HepG2 (cell line): ENCODE results near the gene STAT6. TPM values are rescaled to one million over a fixed set of nuclear protein-coding genes. Genes with fewer than 3 reads are reported as not detected.

Experiments
- DZIP1 ChIP-seq: sonication (generic); formaldehyde crosslinking; IDR thresholded peaks from 2 replicates; pipeline ENCODE4 v1.5.0; 2020; ENCODE audit warnings: mild to moderate bottlenecking, missing genetic modification reagents
- EP300 ChIP-seq, 3 experiments: sonication (generic) in 1 of 3; formaldehyde crosslinking in 1 of 3; IDR thresholded peaks; 2 replicates each; pipeline versions ENCODE4 v1.5.1 to v1.6.1; 2011 to 2020; ENCODE audit warnings: low read depth in 2 of 3, low read length in 2 of 3, borderline replicate concordance in 1 of 3, improper control_type of control experiment in 1 of 3, mild to moderate bottlenecking in 1 of 3, missing genetic modification reagents in 1 of 3, moderate library complexity in 1 of 3
- HNRNPL ChIP-seq: fragments of 200-400 bp; formaldehyde crosslinking; IDR thresholded peaks from 2 replicates; pipeline ENCODE4 v1.6.1; 2017; ENCODE audit warnings: mild to moderate bottlenecking, low read depth, low read length
- JARID2 ChIP-seq: sonication (generic); formaldehyde crosslinking; IDR thresholded peaks from 2 replicates; pipeline ENCODE4 v1.8.1; 2023; ENCODE audit warnings: missing genetic modification reagents, inconsistent platforms; ENCODE audit not compliant: insufficient replicate concordance
- MAF1 ChIP-seq: sonication (generic); formaldehyde crosslinking; IDR thresholded peaks from 2 replicates; pipeline ENCODE4 v1.5.0; 2020; ENCODE audit warnings: missing genetic modification reagents, borderline replicate concordance
- MED1 ChIP-seq: sonication (generic); formaldehyde crosslinking; IDR thresholded peaks from 2 replicates; pipeline ENCODE4 v1.4.0; 2020; ENCODE audit warnings: missing genetic modification reagents
- MTERF4 ChIP-seq: sonication (generic); formaldehyde crosslinking; IDR thresholded peaks from 2 replicates; pipeline ENCODE4 v1.8.0; 2023; ENCODE audit warnings: mild to moderate bottlenecking, missing genetic modification reagents
- NR3C1 ChIP-seq: sonication (generic); formaldehyde crosslinking; IDR thresholded peaks from 2 replicates; pipeline ENCODE4 v1.4.0; 2020; ENCODE audit warnings: missing genetic modification reagents
- RBM39 ChIP-seq: fragments of 200-400 bp; formaldehyde crosslinking; IDR thresholded peaks from one replicate; pipeline ENCODE4 v1.6.1; 2018; ENCODE audit warnings: antibody characterized with exemption, mild to moderate bottlenecking, low read depth, low read length; ENCODE audit not compliant: poor library complexity, severe bottlenecking
- SNAPC4 ChIP-seq: sonication (generic); formaldehyde crosslinking; IDR thresholded peaks from 2 replicates; pipeline ENCODE4 v1.4.0; 2020; ENCODE audit warnings: mild to moderate bottlenecking, missing genetic modification reagents
- TCF7 ChIP-seq: sonication (generic); IDR thresholded peaks from 2 replicates; pipeline ENCODE4 v1.6.1; 2016; ENCODE audit warnings: antibody characterized with exemption, low read depth
- THRA ChIP-seq: sonication (generic); formaldehyde crosslinking; IDR thresholded peaks from 2 replicates; pipeline ENCODE4 v1.4.0; 2020; ENCODE audit warnings: missing genetic modification reagents, borderline replicate concordance
- ZNF30 ChIP-seq: sonication (generic); formaldehyde crosslinking; IDR thresholded peaks from 2 replicates; pipeline ENCODE4 v1.5.0; 2020; ENCODE audit warnings: mild to moderate bottlenecking, missing genetic modification reagents
- ZNF33A ChIP-seq: sonication (generic); formaldehyde crosslinking; IDR thresholded peaks from 2 replicates; pipeline ENCODE4 v1.5.1; 2020; ENCODE audit warnings: missing genetic modification reagents, mild to moderate bottlenecking, moderate library complexity, borderline replicate concordance
- ZNF672 ChIP-seq: sonication (generic); formaldehyde crosslinking; IDR thresholded peaks from 2 replicates; pipeline ENCODE4 v1.8.1; 2022; ENCODE audit warnings: missing genetic modification reagents
- ZNF775 ChIP-seq: sonication (generic); formaldehyde crosslinking; IDR thresholded peaks from 2 replicates; pipeline ENCODE4 v1.4.0; 2020; ENCODE audit warnings: missing genetic modification reagents, mild to moderate bottlenecking, moderate library complexity, borderline replicate concordance
- ZNF841 ChIP-seq: sonication (generic); formaldehyde crosslinking; IDR thresholded peaks from 2 replicates; pipeline ENCODE4 v1.8.1; 2023; ENCODE audit warnings: missing genetic modification reagents, borderline replicate concordance
- polyA plus RNA-seq, 8 experiments: library from polyadenylated mRNA; depleted of rRNA in 3 of 8; stranded (reverse) in 7 of 8; unstranded in 1 of 8; fragments of >200 nt; fragmentation: Illumina TruSeq in 4 of 8; extraction: Trizol in 4 of 8; gene quantifications; 2 replicates each; pipeline versions ENCODE4 v1.2.1 to v1.2.3, GENCODE V29; 2011 to 2016; ENCODE audit warnings: low read depth in 4 of 8, missing spikeins in 1 of 8, mixed read lengths in 1 of 8; ENCODE audit not compliant: insufficient read depth in 1 of 8
- total RNA-seq, 5 experiments: library from RNA; depleted of rRNA; stranded (reverse); fragments of >200 nt; fragmentation: Illumina TruSeq; extraction: Trizol; gene quantifications; 2 replicates each; pipeline ENCODE4 v1.2.3, GENCODE V29; 2016; ENCODE audit warnings: low read depth in 1 of 5

The STAT6 gene
- total and polyA plus RNA-seq, 2 of the 13 experiments (the other 11 are each of a cell fraction or from before 2014, with no cell fraction given): 28.0 to 62.2 TPM

GRCh38 chr12:57088354-57089270 lies 22.6 kb downstream of the STAT6 start, which contains the start of gene NAB2 (continued):
- TF ChIP-seq SNAPC4 (CRISPR knock-in tag): no peak
- TF ChIP-seq MTERF4: no peak
- TF ChIP-seq ZNF775: no peak
- peak; percentile 41; the same call in 1 of the 2 replicates for TF ChIP-seq MAF1 (CRISPR knock-in tag)
- no peak for TF ChIP-seq RBM39
- 0 out of 2 replicates have a peak, but pooled peaks have one; percentile 44 for TF ChIP-seq HNRNPL
- no peak for TF ChIP-seq ZNF841 (CRISPR knock-in tag)
- no peak for TF ChIP-seq ZNF672
- TF ChIP-seq ZNF33A (CRISPR knock-in tag): no peak
- no peak; the same call in 1 of the 2 replicates for TF ChIP-seq DZIP1 (CRISPR knock-in tag)
- no peak for TF ChIP-seq TCF7
- TF ChIP-seq EP300 (IDR thresholded peaks at IDR 0.05; ENCODE audit: low read depth in 2 of 2, low read length in 2 of 2): peak; percentile 21 to 73; a peak in 3 of 4 replicates
- TF ChIP-seq EP300 (CRISPR knock-in tag; IDR thresholded peaks at IDR 0.05; ENCODE audit: borderline replicate concordance): peak; percentile 43
- TF ChIP-seq NR3C1 (CRISPR knock-in tag): no peak
- TF ChIP-seq JARID2 (CRISPR knock-in tag): no peak
- TF ChIP-seq MED1 (CRISPR knock-in tag): peak; percentile 84
- peak; percentile 40 for TF ChIP-seq THRA (CRISPR knock-in tag)
- no peak for TF ChIP-seq ZNF30 (CRISPR knock-in tag)
